ENCODE results near the gene CACNG4. TPM values are rescaled to one million over a fixed set of nuclear protein-coding genes. Genes with fewer than 3 reads are reported as not detected.

Gene CACNG4
- total RNA-seq, 1 experiment from 2014 or later, result 40.3 TPM

DNA sequence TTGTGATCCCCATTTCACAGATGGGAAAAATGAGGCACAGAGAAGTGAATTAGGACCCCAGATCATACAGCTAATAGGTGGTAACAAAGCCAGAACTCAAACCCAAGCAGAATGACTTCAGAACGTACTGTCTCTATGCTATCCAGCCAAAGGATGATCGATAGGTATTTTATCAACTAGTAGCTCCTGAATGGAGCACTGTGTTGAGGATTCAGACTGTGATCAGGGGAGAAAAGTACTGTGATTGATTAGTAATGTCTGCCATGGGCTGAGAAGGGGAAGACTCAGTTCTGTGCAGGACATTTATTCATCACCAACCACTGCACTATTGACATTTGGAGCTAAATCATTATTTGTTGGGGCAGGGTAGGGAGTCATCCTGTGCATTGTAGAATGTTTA, 38.7 kb downstream of the CACNG4 start:
- in situ Hi-C loops (cut with HindIII; ENCODE audit: low pct_unique_long_range_greater_than_20kb, low sequenced_read_pairs), result no loop called here
- H3K9me3 ChIP-seq (ENCODE audit: control insufficient read depth, insufficient read depth, low read depth, low read length), result no peaks in the 10 kb centered on the region
- H3K4me1 ChIP-seq (ENCODE audit: control insufficient read depth, insufficient read depth, low read length), result no peaks in the 10 kb centered on the region
- H3K27ac ChIP-seq (ENCODE audit: low read length), result no peak overlapping the region
- no peaks in the 10 kb centered on the region for H3K36me3 ChIP-seq (ENCODE audit: control insufficient read depth, insufficient read depth, low read length)
- TF ChIP-seq, protein P1, sequence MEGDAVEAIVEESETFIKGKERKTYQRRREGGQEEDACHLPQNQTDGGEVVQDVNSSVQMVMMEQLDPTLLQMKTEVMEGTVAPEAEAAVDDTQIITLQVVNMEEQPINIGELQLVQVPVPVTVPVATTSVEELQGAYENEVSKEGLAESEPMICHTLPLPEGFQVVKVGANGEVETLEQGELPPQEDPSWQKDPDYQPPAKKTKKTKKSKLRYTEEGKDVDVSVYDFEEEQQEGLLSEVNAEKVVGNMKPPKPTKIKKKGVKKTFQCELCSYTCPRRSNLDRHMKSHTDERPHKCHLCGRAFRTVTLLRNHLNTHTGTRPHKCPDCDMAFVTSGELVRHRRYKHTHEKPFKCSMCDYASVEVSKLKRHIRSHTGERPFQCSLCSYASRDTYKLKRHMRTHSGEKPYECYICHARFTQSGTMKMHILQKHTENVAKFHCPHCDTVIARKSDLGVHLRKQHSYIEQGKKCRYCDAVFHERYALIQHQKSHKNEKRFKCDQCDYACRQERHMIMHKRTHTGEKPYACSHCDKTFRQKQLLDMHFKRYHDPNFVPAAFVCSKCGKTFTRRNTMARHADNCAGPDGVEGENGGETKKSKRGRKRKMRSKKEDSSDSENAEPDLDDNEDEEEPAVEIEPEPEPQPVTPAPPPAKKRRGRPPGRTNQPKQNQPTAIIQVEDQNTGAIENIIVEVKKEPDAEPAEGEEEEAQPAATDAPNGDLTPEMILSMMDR (IDR thresholded peaks at IDR 0.05), result no peak
- TF ChIP-seq SIN3A (IDR thresholded peaks at IDR 0.05; ENCODE audit: borderline replicate concordance, insufficient read depth, low read depth, low read length) (no peak), TCF7L2 (IDR thresholded peaks at IDR 0.05; ENCODE audit: low read depth, low read length) (no peak), POLR2AphosphoS5 (IDR thresholded peaks at IDR 0.05; ENCODE audit: low read depth, low read length) (no peak)
- TF ChIP-seq, protein P2, sequence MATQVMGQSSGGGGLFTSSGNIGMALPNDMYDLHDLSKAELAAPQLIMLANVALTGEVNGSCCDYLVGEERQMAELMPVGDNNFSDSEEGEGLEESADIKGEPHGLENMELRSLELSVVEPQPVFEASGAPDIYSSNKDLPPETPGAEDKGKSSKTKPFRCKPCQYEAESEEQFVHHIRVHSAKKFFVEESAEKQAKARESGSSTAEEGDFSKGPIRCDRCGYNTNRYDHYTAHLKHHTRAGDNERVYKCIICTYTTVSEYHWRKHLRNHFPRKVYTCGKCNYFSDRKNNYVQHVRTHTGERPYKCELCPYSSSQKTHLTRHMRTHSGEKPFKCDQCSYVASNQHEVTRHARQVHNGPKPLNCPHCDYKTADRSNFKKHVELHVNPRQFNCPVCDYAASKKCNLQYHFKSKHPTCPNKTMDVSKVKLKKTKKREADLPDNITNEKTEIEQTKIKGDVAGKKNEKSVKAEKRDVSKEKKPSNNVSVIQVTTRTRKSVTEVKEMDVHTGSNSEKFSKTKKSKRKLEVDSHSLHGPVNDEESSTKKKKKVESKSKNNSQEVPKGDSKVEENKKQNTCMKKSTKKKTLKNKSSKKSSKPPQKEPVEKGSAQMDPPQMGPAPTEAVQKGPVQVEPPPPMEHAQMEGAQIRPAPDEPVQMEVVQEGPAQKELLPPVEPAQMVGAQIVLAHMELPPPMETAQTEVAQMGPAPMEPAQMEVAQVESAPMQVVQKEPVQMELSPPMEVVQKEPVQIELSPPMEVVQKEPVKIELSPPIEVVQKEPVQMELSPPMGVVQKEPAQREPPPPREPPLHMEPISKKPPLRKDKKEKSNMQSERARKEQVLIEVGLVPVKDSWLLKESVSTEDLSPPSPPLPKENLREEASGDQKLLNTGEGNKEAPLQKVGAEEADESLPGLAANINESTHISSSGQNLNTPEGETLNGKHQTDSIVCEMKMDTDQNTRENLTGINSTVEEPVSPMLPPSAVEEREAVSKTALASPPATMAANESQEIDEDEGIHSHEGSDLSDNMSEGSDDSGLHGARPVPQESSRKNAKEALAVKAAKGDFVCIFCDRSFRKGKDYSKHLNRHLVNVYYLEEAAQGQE (IDR thresholded peaks at IDR 0.05; ENCODE audit: insufficient read depth in 1 of 2, low read depth in 2 of 2, low read length in 1 of 2), result no peak
- ATAC-seq (no peak), DNase-seq (ENCODE audit: low read depth, low spot score) (no peak)
- ChIA-PET POLR2A (no interaction called here), CTCF (no interaction called here)
- H3K27me3 ChIP-seq (ENCODE audit: control insufficient read depth, insufficient read depth, low read length), result no peaks in the 10 kb centered on the region
- intact Hi-C loops (cut with micrococcal nuclease; ENCODE audit: unreplicated experiment), result no loop called here
- BruUV-seq (replicated peaks), result no TSS peak
- no peak overlapping the region for H3K4me3 ChIP-seq (ENCODE audit: low read depth in 2 of 2, low read length in 2 of 2)

DNA sequence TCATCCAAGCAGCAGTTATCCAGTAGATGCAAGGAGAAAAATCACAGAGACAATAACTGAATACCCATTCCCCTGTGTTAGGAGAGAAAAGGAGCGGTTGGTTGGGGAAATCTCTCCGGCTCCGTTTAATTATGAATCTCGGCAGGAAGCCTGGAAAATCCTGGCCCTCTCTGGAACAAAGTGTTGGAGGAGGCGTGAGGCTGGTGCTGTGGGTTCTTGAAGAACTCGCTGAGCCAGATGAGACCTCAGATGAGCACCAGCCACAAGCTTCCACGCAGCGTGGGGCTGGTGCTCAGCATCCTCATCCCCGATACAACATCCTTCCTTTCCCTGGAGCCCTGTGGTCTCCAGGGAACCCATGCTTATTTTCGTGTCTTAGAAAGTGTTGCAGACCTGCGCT, 39.7 kb downstream of the CACNG4 start:
- ChIA-PET POLR2A (no interaction called here), CTCF (no interaction called here)
- intact Hi-C loops (cut with micrococcal nuclease; ENCODE audit: unreplicated experiment) (no loop called here), in situ Hi-C loops (cut with HindIII; ENCODE audit: low pct_unique_long_range_greater_than_20kb, low sequenced_read_pairs) (no loop called here)
- H3K4me1 ChIP-seq (ENCODE audit: control insufficient read depth, insufficient read depth, low read length), result no peaks in the 10 kb centered on the region
- no peak for DNase-seq (ENCODE audit: low read depth, low spot score)
- H3K36me3 ChIP-seq (ENCODE audit: control insufficient read depth, insufficient read depth, low read length), result no peaks in the 10 kb centered on the region
- ATAC-seq, result no peak
- no peaks in the 10 kb centered on the region for H3K9me3 ChIP-seq (ENCODE audit: control insufficient read depth, insufficient read depth, low read depth, low read length)
- no peak overlapping the region for H3K27ac ChIP-seq (ENCODE audit: low read length)
- no peaks in the 10 kb centered on the region for H3K27me3 ChIP-seq (ENCODE audit: control insufficient read depth, insufficient read depth, low read length)
- no peak for TF ChIP-seq SIN3A (IDR thresholded peaks at IDR 0.05; ENCODE audit: borderline replicate concordance, insufficient read depth, low read depth, low read length)
- TF ChIP-seq, protein P1 (IDR thresholded peaks at IDR 0.05), result no peak
- TF ChIP-seq POLR2AphosphoS5 (IDR thresholded peaks at IDR 0.05; ENCODE audit: low read depth, low read length), result no peak
- TF ChIP-seq, protein P2 (IDR thresholded peaks at IDR 0.05; ENCODE audit: insufficient read depth in 1 of 2, low read depth in 2 of 2, low read length in 1 of 2), result no peak
- TF ChIP-seq TCF7L2 (IDR thresholded peaks at IDR 0.05; ENCODE audit: low read depth, low read length), result no peak
- no TSS peak for BruUV-seq (replicated peaks)
- no peak overlapping the region for H3K4me3 ChIP-seq (ENCODE audit: low read depth in 2 of 2, low read length in 2 of 2)

All from Panc1 (cell line).